Thoracic aorta (tissue), 2 donors: ENCODE measurements around the gene NTSR1. TPM values are rescaled to one million over a fixed set of nuclear protein-coding genes. Genes with fewer than 3 reads are reported as not detected.

Experiments
- ATAC-seq: fragments of 150-250 bp; one replicate; pipeline ENCODE4 v1.8.0; 2017; ENCODE audit warnings: low read depth; ENCODE audit not compliant: insufficient number of reproducible peaks, low FRiP score
- DNase-seq: peaks from one replicate; pipeline ENCODE4 v3.0.0-alpha.2; 2020; ENCODE audit warnings: low spot score
- H3K27ac ChIP-seq, 2 donors: fragments of 200-600 bp; sonication (generic); 1 replicate in 1 of 2; 2 replicates in 1 of 2; pipeline ENCODE4 v1.5.1; 2016; ENCODE audit warnings: mild to moderate bottlenecking in 2 of 2, moderate library complexity in 2 of 2
- H3K27me3 ChIP-seq: fragments of 200-600 bp; sonication (generic); replicated peaks from 2 replicates; pipeline ENCODE4 v1.6.0; 2016; ENCODE audit warnings: mild to moderate bottlenecking; ENCODE audit not compliant: insufficient read depth
- H3K36me3 ChIP-seq: fragments of 200-600 bp; sonication (generic); one replicate; pipeline ENCODE4 v1.5.1; 2016
- H3K4me1 ChIP-seq, 2 donors: fragments of 200-600 bp; sonication (generic); 1 replicate in 1 of 2; 2 replicates in 1 of 2; pipeline versions ENCODE4 v1.5.1 to v1.6.0; 2016; ENCODE audit warnings: low read depth in 2 of 2, mild to moderate bottlenecking in 1 of 2; ENCODE audit not compliant: control insufficient read depth in 1 of 2
- H3K4me3 ChIP-seq: fragments of 200-600 bp; sonication (generic); 2 replicates; pipeline ENCODE4 v1.5.1; 2016; ENCODE audit warnings: mild to moderate bottlenecking
- H3K9me3 ChIP-seq: fragments of 200-600 bp; sonication (generic); 2 replicates; pipeline ENCODE4 v1.5.1; 2016
- total RNA-seq, 2 donors: library from RNA; depleted of rRNA; stranded (reverse); fragments of >200 nt; gene quantifications; one replicate each; pipeline versions ENCODE4 v1.1.0 to v1.2.3, GENCODE V29; 2016
- TF ChIP-seq, protein P1 (sequence below): fragments of 200-600 bp; sonication (generic); IDR thresholded peaks from one replicate; pipeline ENCODE4 v1.5.1; 2019; ENCODE audit warnings: antibody characterized with exemption

NTSR1 gene
- total RNA-seq, 2 donors from 2014 or later: not detected

DNA sequence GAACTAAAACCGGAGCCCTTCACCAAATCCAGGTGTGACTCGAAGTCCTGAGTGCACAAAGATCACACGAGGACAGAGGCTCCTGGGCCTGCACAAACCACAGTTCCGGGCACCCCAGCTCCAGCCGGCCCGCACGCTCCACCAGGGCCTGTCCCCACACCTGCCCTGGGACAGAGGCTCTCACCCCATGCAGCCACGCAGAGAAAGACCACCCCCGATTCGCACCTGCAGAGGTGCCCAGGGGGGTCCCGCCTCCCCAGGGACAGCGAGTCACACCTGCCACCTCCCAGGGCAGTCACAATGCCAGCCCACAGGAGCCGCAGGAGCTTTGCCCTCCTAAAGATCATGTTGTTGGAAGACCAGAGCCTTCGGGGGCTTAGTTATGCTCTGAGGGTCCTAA lies 62.3 kb downstream of the NTSR1 start:
- H3K9me3 ChIP-seq: no peaks in the 10 kb centered on the region
- ATAC-seq: no peak
- peaks cover 8 to 18% of the 10 kb centered on the region in 2 donors for H3K4me1 ChIP-seq
- no peaks in the 10 kb centered on the region for H3K27me3 ChIP-seq
- no peaks in the 10 kb centered on the region for H3K36me3 ChIP-seq
- TF ChIP-seq, protein P1, sequence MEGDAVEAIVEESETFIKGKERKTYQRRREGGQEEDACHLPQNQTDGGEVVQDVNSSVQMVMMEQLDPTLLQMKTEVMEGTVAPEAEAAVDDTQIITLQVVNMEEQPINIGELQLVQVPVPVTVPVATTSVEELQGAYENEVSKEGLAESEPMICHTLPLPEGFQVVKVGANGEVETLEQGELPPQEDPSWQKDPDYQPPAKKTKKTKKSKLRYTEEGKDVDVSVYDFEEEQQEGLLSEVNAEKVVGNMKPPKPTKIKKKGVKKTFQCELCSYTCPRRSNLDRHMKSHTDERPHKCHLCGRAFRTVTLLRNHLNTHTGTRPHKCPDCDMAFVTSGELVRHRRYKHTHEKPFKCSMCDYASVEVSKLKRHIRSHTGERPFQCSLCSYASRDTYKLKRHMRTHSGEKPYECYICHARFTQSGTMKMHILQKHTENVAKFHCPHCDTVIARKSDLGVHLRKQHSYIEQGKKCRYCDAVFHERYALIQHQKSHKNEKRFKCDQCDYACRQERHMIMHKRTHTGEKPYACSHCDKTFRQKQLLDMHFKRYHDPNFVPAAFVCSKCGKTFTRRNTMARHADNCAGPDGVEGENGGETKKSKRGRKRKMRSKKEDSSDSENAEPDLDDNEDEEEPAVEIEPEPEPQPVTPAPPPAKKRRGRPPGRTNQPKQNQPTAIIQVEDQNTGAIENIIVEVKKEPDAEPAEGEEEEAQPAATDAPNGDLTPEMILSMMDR: no peak
- no peak overlapping the region for H3K27ac ChIP-seq
- H3K4me3 ChIP-seq: no peak overlapping the region
- no peak for DNase-seq

DNA sequence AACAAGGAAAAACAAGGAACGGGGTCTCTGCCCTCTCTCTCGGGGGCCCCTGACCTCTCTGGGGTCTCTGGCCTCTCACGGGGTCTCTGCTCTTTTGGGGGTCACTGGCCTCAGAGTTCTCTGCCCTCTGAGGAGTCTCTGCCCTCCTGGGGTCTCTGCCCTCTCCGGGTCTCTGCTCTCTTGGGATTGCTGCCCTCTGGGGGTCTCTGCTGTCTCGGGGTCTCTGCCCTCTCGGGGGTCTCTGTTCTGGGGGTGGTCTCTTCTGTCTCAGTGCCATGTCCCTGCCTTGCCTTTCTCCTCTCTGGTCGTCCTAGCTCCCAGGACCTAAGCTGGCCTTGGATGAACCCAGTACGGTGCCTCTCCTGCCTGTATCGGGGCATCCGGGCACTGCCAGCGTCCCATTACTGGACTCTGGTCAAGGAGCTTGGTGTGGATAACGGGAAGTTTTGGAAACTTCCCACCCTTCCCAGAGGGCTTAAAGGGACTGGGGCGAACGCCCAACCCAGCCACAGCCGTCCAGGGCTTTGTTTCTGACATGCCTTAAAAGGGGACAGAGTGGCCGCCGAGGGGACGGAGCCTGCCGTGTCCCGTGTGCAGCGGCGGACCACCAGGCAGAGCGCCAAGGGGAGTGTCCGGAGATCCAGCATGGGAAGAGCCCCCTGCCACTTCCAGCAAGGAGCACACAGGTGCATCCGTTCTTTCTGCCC lies 62.9 kb downstream of the NTSR1 start:
- TF ChIP-seq, protein P1: no peak
- Histone ChIP-seq H3K36me3 (no peaks in the 10 kb centered on the region), H3K4me1 (peaks cover 8 to 18% of the 10 kb centered on the region in 2 donors), H3K4me3 (no peak overlapping the region), H3K27me3 (no peaks in the 10 kb centered on the region), H3K9me3 (no peaks in the 10 kb centered on the region), H3K27ac (no peak overlapping the region)
- ATAC-seq (no peak), DNase-seq (no peak)

DNA sequence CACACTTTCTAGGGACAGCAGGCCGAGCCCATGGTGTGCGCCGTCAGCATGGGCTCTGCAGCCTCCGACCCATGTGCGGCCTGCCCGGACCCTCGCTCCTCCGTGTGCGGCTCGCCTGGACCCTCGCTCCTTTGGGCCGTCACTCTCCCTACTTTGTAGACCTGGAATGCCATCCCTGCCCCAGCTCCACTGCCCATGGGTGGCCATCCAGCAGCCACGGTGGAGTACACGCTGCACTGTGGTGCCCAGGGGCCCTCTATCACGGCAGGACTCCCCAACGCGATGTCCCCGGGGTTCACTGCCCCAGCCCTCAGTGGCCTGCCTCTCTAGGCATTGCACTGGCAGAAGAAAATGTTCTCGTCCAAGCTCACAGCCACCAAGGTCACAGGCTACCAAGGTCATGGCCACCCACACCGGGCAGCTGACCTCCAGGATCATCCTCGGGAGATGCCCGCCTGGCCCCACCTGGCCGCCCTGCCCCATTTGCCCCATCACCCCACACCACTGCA lies 63.5 kb downstream of the NTSR1 start:
- TF ChIP-seq, protein P1: no peak
- no peaks in the 10 kb centered on the region for H3K27me3 ChIP-seq
- no peaks in the 10 kb centered on the region for H3K36me3 ChIP-seq
- ATAC-seq (no peak), DNase-seq (no peak)
- H3K4me1 ChIP-seq: peaks cover 8 to 18% of the 10 kb centered on the region in 2 donors
- H3K4me3 ChIP-seq: no peak overlapping the region
- no peaks in the 10 kb centered on the region for H3K9me3 ChIP-seq
- H3K27ac ChIP-seq: no peak overlapping the region

DNA sequence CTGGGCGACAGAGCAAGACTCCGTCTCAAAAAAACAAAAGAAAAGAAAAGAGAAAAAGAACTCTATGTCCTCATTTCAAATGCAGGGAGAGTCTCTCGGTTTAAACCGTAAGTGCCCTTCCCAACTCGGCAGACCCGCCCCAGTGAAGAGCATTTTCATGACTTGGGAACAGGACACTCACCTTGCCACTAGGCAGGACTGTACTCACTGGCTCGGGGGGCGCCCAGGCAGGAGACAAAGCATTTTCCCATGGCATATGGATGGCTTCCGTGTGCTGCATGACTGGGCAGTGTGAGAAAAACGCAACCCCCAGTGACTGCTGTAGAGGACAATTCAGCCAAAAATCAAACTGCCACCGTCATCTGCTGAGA lies 64.0 kb downstream of the NTSR1 start:
- Histone ChIP-seq H3K36me3 (no peaks in the 10 kb centered on the region), H3K27ac (no peak overlapping the region), H3K4me1 (peaks cover 8 to 18% of the 10 kb centered on the region in 2 donors), H3K9me3 (no peaks in the 10 kb centered on the region), H3K4me3 (no peak overlapping the region), H3K27me3 (no peaks in the 10 kb centered on the region)
- DNase-seq: no peak
- ATAC-seq: no peak
- TF ChIP-seq, protein P1: no peak

DNA sequence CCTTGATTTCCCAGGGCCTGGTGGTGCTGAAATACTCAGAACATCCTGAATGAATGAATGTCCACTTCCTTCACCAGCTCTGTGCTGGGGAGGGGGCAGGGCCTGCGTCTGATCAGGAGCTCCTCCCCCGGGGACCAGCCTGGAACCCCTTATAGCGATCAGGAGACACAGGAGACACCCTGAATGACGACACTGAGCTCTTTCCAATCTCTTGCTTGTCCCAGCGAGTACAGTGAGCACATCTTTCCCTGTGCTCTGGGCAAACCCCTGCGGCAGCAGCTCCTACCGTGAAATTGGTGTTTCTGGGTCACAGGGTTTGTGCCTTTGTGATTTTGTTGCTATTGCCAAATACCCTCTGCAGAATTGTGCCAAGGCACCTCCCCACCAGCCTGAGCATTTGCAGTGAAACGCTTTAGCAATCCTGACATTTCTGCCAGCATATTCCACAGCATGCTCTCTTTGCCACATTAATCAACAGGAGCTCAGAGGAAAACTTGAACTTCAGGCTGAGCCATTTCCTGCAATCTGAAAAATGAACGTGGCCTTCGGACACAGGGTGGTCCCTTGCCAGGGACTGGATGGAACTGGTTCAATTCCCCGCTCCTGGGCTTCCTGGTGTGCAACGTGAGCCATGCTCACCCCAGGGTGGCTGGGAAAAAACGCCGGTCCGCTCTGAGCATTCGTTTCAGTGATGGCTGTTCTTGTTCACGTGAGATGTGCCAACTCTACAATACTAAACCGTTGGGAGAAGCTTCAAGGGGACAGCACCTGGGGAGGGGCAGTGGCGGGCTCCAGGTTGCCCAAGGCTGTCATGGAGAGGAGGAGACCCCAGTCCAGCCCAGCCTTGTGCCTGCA lies 64.6 kb downstream of the NTSR1 start:
- TF ChIP-seq, protein P1: no peak
- H3K4me3 ChIP-seq: no peak overlapping the region
- peaks cover 8 to 18% of the 10 kb centered on the region in 2 donors for H3K4me1 ChIP-seq
- H3K9me3 ChIP-seq: no peaks in the 10 kb centered on the region
- no peaks in the 10 kb centered on the region for H3K36me3 ChIP-seq
- no peaks in the 10 kb centered on the region for H3K27me3 ChIP-seq
- no peak overlapping the region for H3K27ac ChIP-seq
- DNase-seq: no peak
- no peak for ATAC-seq
